B cell (primary cell): Measurements from ENCODE around the gene ETV6. TPM values are rescaled to one million over a fixed set of nuclear protein-coding genes. Genes with fewer than 3 reads are reported as not detected.

Experiments
- ATAC-seq: fragments of 200-7000 bp; cut with Tn5 transposase; one replicate; pipeline ENCODE4 v1.10.0; 2021; ENCODE audit warnings: low read depth, mild to moderate bottlenecking, moderate number of reproducible peaks, moderate library complexity
- CTCF ChIA-PET: fragments of 350-600 bp; sonication (Branson Sonifier 250); formaldehyde crosslinking; loops from one replicate; lab custom pipeline; 2021; ENCODE audit warnings: antibody characterized with exemption, inconsistent platforms; lab: Charles Lee
- POLR2A ChIA-PET: fragments of 350-600 bp; sonication (Branson Sonifier 250); formaldehyde crosslinking; loops from one replicate; lab custom pipeline; 2021; ENCODE audit warnings: antibody characterized with exemption; lab: Charles Lee
- DNase-seq: peaks from one replicate; pipeline ENCODE4 v3.0.0; 2013
- H2AFZ ChIP-seq: 2 replicates; pipeline ENCODE4 v1.6.1; 2012; ENCODE audit warnings: mild to moderate bottlenecking, low read depth, low read length; ENCODE audit not compliant: insufficient read depth, poor library complexity, severe bottlenecking
- H3K27ac ChIP-seq, 2 donors: 1 replicate in 1 of 2; 2 replicates in 1 of 2; pipeline ENCODE4 v1.5.1; 2012 to 2013; ENCODE audit warnings: low read length in 2 of 2, mild to moderate bottlenecking in 2 of 2, moderate library complexity in 1 of 2
- H3K27me3 ChIP-seq, 4 experiments: fragments of 200-600 bp in 1 of 4; sonication (generic) in 1 of 4; replicated peaks in 1 of 4; 1 replicate in 2 of 4; 2 replicates in 2 of 4; pipeline versions ENCODE4 v1.6.1 to v1.7.0; 2013 to 2016; ENCODE audit warnings: low read length in 3 of 4, mild to moderate bottlenecking in 2 of 4, mixed read lengths in 1 of 4, moderate library complexity in 1 of 4; ENCODE audit not compliant: insufficient read depth in 4 of 4, control insufficient read depth in 3 of 4; ENCODE audit errors: control extremely low read depth in 1 of 4
- H3K36me3 ChIP-seq, 2 experiments: replicated peaks in 1 of 2; 1 replicate in 1 of 2; 2 replicates in 1 of 2; pipeline versions ENCODE4 v1.6.1 to v1.7.1; 2013; ENCODE audit warnings: low read length in 1 of 2; ENCODE audit not compliant: insufficient read depth in 2 of 2, control insufficient read depth in 1 of 2; ENCODE audit errors: control extremely low read depth in 1 of 2, extremely low read depth in 1 of 2
- H3K4me1 ChIP-seq, 2 donors: fragments of 200-600 bp in 1 of 2; sonication (generic) in 1 of 2; 1 replicate in 1 of 2; 2 replicates in 1 of 2; pipeline versions ENCODE4 v1.5.1 to v1.6.1; 2013 to 2017; ENCODE audit warnings: low read length in 2 of 2; ENCODE audit not compliant: control insufficient read depth in 2 of 2, insufficient read depth in 2 of 2
- H3K4me2 ChIP-seq: replicated peaks from 2 replicates; pipeline ENCODE3; 2012; ENCODE audit warnings: mild to moderate bottlenecking, low read depth, low read length; ENCODE audit not compliant: poor library complexity, severe bottlenecking
- H3K4me3 ChIP-seq, 5 experiments: fragments of 200-600 bp in 1 of 5; sonication (generic) in 1 of 5; 1 replicate in 3 of 5; 2 replicates in 2 of 5; pipeline versions ENCODE4 v1.5.1 to v1.7.0; 2011 to 2016; ENCODE audit warnings: low read length in 4 of 5, mild to moderate bottlenecking in 4 of 5, low read depth in 2 of 5, control low read depth in 1 of 5, moderate library complexity in 1 of 5; ENCODE audit not compliant: insufficient read depth in 1 of 5; ENCODE audit errors: control extremely low read depth in 1 of 5, extremely low read depth in 1 of 5
- H3K79me2 ChIP-seq: fragments of 200-600 bp; sonication (generic); one replicate; pipeline ENCODE4 v1.6.0; 2016; ENCODE audit warnings: low read length; ENCODE audit not compliant: control insufficient read depth, insufficient read depth
- H3K9ac ChIP-seq: fragments of 200-600 bp; sonication (generic); 2 replicates; pipeline ENCODE4 v1.6.1; 2017; ENCODE audit warnings: mild to moderate bottlenecking, low read length, moderate library complexity
- H3K9me3 ChIP-seq, 3 donors: one replicate each; pipeline versions ENCODE4 v1.6.1 to v1.7.1; 2013; ENCODE audit warnings: low read length in 2 of 3; ENCODE audit not compliant: control insufficient read depth in 2 of 3, insufficient read depth in 1 of 3; ENCODE audit errors: control extremely low read depth in 1 of 3
- H4K20me1 ChIP-seq: 2 replicates; pipeline ENCODE4 v1.6.0; 2012; ENCODE audit warnings: mild to moderate bottlenecking, low read length; ENCODE audit not compliant: insufficient read depth, control insufficient read depth, poor library complexity, severe bottlenecking
- H3K27ac Mint-ChIP-seq: one replicate; pipeline ENCODE4 v1.8.0; 2021; ENCODE audit warnings: mixed read lengths
- H3K27me3 Mint-ChIP-seq: one replicate; pipeline ENCODE4 v1.8.0; 2021; ENCODE audit warnings: mixed read lengths
- H3K4me1 Mint-ChIP-seq: one replicate; pipeline ENCODE4 v1.8.0; 2021; ENCODE audit warnings: mixed read lengths
- H3K4me3 Mint-ChIP-seq: one replicate; pipeline ENCODE4 v1.8.0; 2021; ENCODE audit warnings: mixed read lengths
- H3K9me3 Mint-ChIP-seq: one replicate; pipeline ENCODE4 v1.8.0; 2022; ENCODE audit warnings: mixed read lengths; ENCODE audit not compliant: insufficient read depth
- EZH2 ChIP-seq: IDR thresholded peaks from 2 replicates; pipeline ENCODE4 v1.6.1; 2012; ENCODE audit warnings: borderline replicate concordance, low read depth, mild to moderate bottlenecking, moderate library complexity, low read length; ENCODE audit not compliant: insufficient read depth, poor library complexity, severe bottlenecking
- WGBS: methylation state at CpG from one replicate; pipeline ENCODE4 v1.1.5; 2013; ENCODE audit warnings: missing lambda C conversion rate; ENCODE audit not compliant: insufficient coverage; 5-methylcytosine and 5-hydroxymethylcytosine counted together
- intact Hi-C: fragments of 100-400 bp; cut with micrococcal nuclease; formaldehyde crosslinking; loops from one replicate; pipeline ENCODE4 v1.10.0; 2022
- polyA plus RNA-seq: library from polyadenylated mRNA; depleted of rRNA; stranded (reverse); fragments of >200 nt; gene quantifications from 2 replicates; pipeline ENCODE4 v1.2.3, GENCODE V29; 2012
- total RNA-seq, 2 donors: library from RNA; stranded (reverse); fragments of 120-200 nt in 1 of 2; gene quantifications; 1 replicate in 1 of 2; 2 replicates in 1 of 2; pipeline versions ENCODE4 v1.2.3 to v1.2.4, GENCODE V29; 2013 to 2022
- TF ChIP-seq, protein P1 (sequence below): fragments of 200-600 bp; IDR thresholded peaks from one replicate; pipeline ENCODE4 v1.8.0; 2022; ENCODE audit warnings: antibody characterized with exemption, mild to moderate bottlenecking

ETV6 gene
- total and polyA plus RNA-seq, 2 donors (not counting 1 experiment from before 2014, with no cell fraction given): 17.4 to 123 TPM

DNA sequence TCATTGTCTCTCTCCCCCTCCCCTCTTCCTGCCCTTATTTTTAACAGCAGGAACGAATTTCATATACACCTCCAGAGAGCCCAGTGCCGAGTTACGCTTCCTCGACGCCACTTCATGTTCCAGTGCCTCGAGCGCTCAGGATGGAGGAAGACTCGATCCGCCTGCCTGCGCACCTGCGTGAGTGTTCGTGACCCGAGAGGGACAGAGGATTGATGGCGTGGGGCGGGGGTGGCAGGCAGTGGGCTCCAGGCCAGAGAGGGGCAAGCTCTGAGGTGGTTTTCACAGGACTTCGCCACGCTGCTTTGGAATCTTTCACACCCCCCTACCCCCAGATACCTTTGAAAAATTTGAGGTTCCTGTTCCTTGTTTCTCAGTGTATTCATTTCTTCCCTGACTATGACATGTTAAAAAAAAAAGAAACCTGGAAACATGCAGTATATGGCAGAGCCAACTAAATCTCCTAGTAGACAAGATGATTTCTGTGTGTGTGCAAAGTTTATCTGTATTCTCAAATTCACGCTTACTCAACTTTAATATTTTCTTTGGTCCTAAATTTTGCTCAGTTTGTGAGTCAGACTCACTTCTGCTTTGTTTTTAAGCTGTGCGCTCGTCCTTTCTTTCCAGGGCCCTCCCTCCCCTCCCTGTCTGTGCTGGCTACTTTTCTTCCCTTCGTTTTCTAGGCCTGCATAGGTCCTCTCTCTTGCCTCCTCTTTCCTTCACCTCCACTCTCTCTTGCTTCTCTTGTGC, 103.1 kb downstream of the ETV6 start:
- H3K27ac Mint-ChIP-seq: peak overlapping the region; percentile 84
- peaks cover 56 to 62% of the 10 kb centered on the region in 2 donors for H3K4me1 ChIP-seq
- no peak overlapping the region for H3K9ac ChIP-seq
- WGBS: 80% methylated on average over 16 of the region's 21 CpGs
- no peaks in the 10 kb centered on the region for H3K9me3 ChIP-seq
- peaks cover 4 to 31% of the 10 kb centered on the region in 2 experiments for H3K36me3 ChIP-seq
- H3K27me3 Mint-ChIP-seq: no peaks in the 10 kb centered on the region
- peak overlapping the region; percentile 9 to 20 for H3K27ac ChIP-seq
- H3K4me2 ChIP-seq: peak overlapping the region; percentile 31
- DNase-seq (no peak), ATAC-seq (peak; percentile 7)
- H2AFZ ChIP-seq: peak overlapping the region; percentile 9
- H3K4me3 Mint-ChIP-seq: peak overlapping the region; percentile 74
- no peaks in the 10 kb centered on the region for H3K27me3 ChIP-seq
- intact Hi-C loops: loop anchor here (5.0 to 10.0 kb wide), 2 partner anchors 100 to 262 kb away; no protein-coding TSS in a partner anchor
- ChIA-PET CTCF (interaction anchor here (2.1 kb wide), 1 partner anchor 10 kb away, joined by 4 read pairs; no protein-coding TSS in a partner anchor), POLR2A (interaction anchor here (1.0 to 1.2 kb wide), 2 partner anchors 22 to 84 kb away, joined by 3 read pairs; no protein-coding TSS in a partner anchor)
- TF ChIP-seq, protein P1, sequence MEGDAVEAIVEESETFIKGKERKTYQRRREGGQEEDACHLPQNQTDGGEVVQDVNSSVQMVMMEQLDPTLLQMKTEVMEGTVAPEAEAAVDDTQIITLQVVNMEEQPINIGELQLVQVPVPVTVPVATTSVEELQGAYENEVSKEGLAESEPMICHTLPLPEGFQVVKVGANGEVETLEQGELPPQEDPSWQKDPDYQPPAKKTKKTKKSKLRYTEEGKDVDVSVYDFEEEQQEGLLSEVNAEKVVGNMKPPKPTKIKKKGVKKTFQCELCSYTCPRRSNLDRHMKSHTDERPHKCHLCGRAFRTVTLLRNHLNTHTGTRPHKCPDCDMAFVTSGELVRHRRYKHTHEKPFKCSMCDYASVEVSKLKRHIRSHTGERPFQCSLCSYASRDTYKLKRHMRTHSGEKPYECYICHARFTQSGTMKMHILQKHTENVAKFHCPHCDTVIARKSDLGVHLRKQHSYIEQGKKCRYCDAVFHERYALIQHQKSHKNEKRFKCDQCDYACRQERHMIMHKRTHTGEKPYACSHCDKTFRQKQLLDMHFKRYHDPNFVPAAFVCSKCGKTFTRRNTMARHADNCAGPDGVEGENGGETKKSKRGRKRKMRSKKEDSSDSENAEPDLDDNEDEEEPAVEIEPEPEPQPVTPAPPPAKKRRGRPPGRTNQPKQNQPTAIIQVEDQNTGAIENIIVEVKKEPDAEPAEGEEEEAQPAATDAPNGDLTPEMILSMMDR: no peak
- TF ChIP-seq EZH2: no peak
- H4K20me1 ChIP-seq: no peaks in the 10 kb centered on the region
- H3K79me2 ChIP-seq: peaks cover 90% of the 10 kb centered on the region
- peaks cover 69% of the 10 kb centered on the region for H3K4me1 Mint-ChIP-seq
- no peak overlapping the region for H3K4me3 ChIP-seq
- no peaks in the 10 kb centered on the region for H3K9me3 Mint-ChIP-seq

GRCh38 chr12:11753150-11753499, 103.7 kb downstream of the ETV6 start:
- Histone ChIP-seq H4K20me1 (no peaks in the 10 kb centered on the region), H3K36me3 (peaks cover 4 to 31% of the 10 kb centered on the region in 2 experiments), H3K79me2 (peaks cover 88% of the 10 kb centered on the region), H3K4me3 (no peak overlapping the region), H3K27ac (peak overlapping the region; percentile 20 to 33), H2AFZ (peak overlapping the region; percentile 9), H3K4me2 (peak overlapping the region; percentile 31), H3K27me3 (no peaks in the 10 kb centered on the region), H3K4me1 (peaks cover 57 to 62% of the 10 kb centered on the region in 2 donors), H3K9ac (no peak overlapping the region), H3K9me3 (no peaks in the 10 kb centered on the region)
- ChIA-PET CTCF (interaction anchor here (0.7 to 2.1 kb wide), 2 partner anchors 10 to 283 kb away, joined by 3 to 4 read pairs; no protein-coding TSS in a partner anchor), POLR2A (interaction anchor here (1.0 kb wide), 1 partner anchor 22 kb away, joined by 3 read pairs; no protein-coding TSS in a partner anchor)
- DNase-seq (peak; percentile 40), ATAC-seq (peak; percentile 9)
- no peaks in the 10 kb centered on the region for H3K27me3 Mint-ChIP-seq
- H3K4me1 Mint-ChIP-seq: peaks cover 69% of the 10 kb centered on the region
- WGBS: 0% methylated on average over 2 of the region's 2 CpGs
- H3K9me3 Mint-ChIP-seq: no peaks in the 10 kb centered on the region
- intact Hi-C loops: loop anchor here (5.0 to 10.0 kb wide), 2 partner anchors 101 to 262 kb away; no protein-coding TSS in a partner anchor
- H3K4me3 Mint-ChIP-seq: peak overlapping the region; percentile 46
- peak overlapping the region; percentile 84 for H3K27ac Mint-ChIP-seq
- no peak for TF ChIP-seq EZH2
- TF ChIP-seq, protein P1: no peak
